ENCODE measurements around the gene HOXD1. TPM values are rescaled to one million over a fixed set of nuclear protein-coding genes. Genes with fewer than 3 reads are reported as not detected.

HOXD1 gene
- total RNA-seq, 4 donors from 2014 or later = 0.44 to 1.8 (median 0.63) TPM; not detected in 1

DNA sequence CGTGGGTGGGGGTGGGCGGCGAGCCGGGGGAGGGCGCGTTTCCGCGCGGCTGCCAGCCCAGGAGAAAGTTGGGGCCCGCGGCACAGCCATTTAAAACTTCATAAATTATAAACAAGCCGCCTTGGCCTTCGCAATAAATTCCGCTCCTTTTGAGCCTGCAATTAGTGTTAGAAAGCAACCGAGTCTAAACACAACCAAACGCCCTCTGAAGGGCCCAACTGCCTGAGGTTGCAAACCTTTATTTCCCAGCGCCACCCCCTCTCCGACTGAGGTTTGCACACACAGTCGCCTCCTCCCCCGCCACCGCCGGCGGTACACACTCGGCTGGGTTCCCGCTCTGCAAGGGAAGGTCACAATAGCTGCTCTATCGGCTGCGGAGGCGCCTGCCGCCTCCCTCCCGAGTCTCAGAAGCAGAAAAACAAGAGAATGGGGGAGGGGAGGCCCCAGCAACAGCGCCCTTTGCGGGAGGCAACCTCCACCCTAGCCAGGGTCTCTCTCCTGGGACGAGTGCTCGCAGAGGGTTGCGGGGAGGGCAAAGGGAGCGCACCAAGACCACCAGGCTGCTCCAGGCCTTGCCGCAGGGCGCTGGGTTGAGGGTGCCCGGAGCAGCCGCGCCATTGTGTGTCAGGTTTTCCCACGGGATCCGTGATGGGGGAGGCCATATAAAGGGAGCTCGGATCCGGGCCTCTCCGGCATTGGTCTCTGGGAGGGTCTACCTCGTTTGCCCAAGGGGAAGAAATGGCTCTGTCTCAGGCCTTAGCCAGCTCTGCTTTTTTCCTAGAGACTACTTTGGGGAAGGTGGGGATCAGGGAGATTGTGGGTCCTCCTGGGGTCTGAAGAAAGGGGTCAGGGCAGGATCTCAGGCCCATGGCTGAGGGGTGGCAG, 13.4 kb upstream of the HOXD1 start:
- H3K27me3 ChIP-seq = peaks cover 3 to 88% of the 10 kb centered on the region in 2 donors
- H3K27ac ChIP-seq = peak overlapping the region in 1 of 4 donors; percentile 17
- no peaks in the 10 kb centered on the region for H3K9me3 ChIP-seq
- no peaks in the 10 kb centered on the region for H3K36me3 ChIP-seq
- WGBS, 2 donors = 31 to 35% methylated on average over 47 of the region's 47 CpGs
- no peak for DNase-seq (ENCODE audit: low spot score in 2 of 2)
- peak overlapping the region in 1 of 4 donors; percentile 24 for H3K4me3 ChIP-seq
- TF ChIP-seq, protein P1, sequence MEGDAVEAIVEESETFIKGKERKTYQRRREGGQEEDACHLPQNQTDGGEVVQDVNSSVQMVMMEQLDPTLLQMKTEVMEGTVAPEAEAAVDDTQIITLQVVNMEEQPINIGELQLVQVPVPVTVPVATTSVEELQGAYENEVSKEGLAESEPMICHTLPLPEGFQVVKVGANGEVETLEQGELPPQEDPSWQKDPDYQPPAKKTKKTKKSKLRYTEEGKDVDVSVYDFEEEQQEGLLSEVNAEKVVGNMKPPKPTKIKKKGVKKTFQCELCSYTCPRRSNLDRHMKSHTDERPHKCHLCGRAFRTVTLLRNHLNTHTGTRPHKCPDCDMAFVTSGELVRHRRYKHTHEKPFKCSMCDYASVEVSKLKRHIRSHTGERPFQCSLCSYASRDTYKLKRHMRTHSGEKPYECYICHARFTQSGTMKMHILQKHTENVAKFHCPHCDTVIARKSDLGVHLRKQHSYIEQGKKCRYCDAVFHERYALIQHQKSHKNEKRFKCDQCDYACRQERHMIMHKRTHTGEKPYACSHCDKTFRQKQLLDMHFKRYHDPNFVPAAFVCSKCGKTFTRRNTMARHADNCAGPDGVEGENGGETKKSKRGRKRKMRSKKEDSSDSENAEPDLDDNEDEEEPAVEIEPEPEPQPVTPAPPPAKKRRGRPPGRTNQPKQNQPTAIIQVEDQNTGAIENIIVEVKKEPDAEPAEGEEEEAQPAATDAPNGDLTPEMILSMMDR (IDR thresholded peaks at IDR 0.05) = no peak
- TF ChIP-seq POLR2A (IDR thresholded peaks at IDR 0.05) (no peak), EP300 (IDR thresholded peaks at IDR 0.05) (peak in 1 of 2 donors; percentile 23)
- peaks cover 0 to 36% (median 3%) of the 10 kb centered on the region in 4 donors for H3K4me1 ChIP-seq

DNA sequence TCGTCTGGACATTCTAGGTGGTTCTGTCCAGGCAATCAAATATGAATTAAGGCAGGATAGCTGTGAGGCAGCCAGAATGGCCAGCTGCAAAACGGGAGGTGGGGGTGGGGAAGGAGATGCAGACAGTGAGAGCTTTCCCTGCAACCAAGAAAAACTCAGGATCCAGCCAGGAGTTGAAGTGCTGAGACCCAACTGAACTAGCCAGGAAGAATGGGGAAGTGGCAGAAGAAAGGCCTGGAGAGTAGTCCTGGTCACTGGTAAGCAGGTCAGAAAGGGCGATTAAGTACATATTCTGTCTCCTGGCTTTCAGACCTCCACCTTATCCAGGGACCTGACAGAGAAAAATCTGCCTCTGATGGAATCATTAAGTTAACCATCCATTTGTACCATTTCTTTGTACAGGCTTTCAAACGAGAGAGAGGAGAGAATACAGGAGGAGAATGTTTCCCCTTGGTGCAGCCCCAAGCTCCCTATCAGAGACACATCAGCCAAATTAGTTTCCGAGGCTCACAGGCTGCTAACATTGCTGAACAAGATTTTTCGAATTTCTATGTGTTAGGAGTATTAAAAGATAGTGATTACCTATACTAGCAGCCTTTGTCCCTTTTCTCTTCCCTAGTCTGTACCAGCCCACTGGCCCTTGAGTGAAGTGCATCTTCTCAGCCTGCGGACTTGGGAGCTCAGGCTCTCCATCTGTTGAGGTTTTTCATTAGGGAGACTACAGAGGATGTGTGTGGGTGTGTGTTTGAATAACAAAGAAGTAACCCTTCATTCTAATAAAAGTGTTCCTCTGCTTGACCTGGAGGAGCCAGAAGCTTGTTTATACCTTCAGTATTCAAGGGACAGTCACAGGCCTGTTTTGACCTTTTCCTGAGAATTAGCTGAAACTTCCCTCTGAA, 12.5 kb upstream of the HOXD1 start:
- peaks cover 0 to 36% (median 3%) of the 10 kb centered on the region in 4 donors for H3K4me1 ChIP-seq
- no peaks in the 10 kb centered on the region for H3K9me3 ChIP-seq
- H3K36me3 ChIP-seq = no peaks in the 10 kb centered on the region
- DNase-seq (ENCODE audit: low spot score in 2 of 2) = no peak
- 81 to 88% methylated on average over 7 of the region's 7 CpGs for WGBS, 2 donors
- peaks cover 3 to 88% of the 10 kb centered on the region in 2 donors for H3K27me3 ChIP-seq
- no peak overlapping the region for H3K27ac ChIP-seq
- H3K4me3 ChIP-seq = no peak overlapping the region
- TF ChIP-seq EP300 (IDR thresholded peaks at IDR 0.05) = no peak
- TF ChIP-seq, protein P1 (IDR thresholded peaks at IDR 0.05) = no peak
- TF ChIP-seq POLR2A (IDR thresholded peaks at IDR 0.05) = no peak

DNA sequence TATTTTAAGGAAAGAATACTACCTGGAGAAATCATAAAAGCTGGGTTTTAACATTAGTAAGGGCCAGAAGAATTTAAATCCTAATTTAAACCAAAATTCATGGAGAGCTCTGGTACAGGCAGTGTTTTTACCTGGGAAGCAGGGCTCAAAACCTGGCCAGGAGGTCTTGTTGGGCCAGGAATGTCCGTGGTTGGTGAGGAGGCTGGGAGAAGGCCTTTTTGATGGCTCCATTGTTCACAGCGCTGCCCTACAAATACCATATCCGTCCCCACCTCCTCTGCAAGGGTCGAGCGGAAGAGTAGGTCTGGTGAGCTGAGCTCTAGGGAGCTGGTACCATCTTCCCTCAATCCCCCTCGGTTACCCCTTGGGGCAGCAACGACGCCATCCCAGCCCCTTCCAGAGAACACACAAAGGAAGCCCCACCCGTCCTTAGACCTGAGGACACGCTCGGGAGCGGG, 10.9 kb upstream of the HOXD1 start:
- Histone ChIP-seq H3K27ac (peak overlapping the region in 1 of 4 donors; percentile 48), H3K27me3 (peaks cover 3 to 77% of the 10 kb centered on the region in 2 donors), H3K4me1 (peaks cover 0 to 29% (median 3%) of the 10 kb centered on the region in 4 donors), H3K4me3 (peak overlapping the region in 3 of 4 donors; percentile 5 to 40 (median 23)), H3K9me3 (no peaks in the 10 kb centered on the region), H3K36me3 (no peaks in the 10 kb centered on the region)
- TF ChIP-seq, protein P1 (IDR thresholded peaks at IDR 0.05) = no peak
- TF ChIP-seq EP300 (IDR thresholded peaks at IDR 0.05) (no peak), POLR2A (IDR thresholded peaks at IDR 0.05) (no peak)
- no peak for DNase-seq (ENCODE audit: low spot score in 2 of 2)
- WGBS, 2 donors = 16 to 29% methylated on average over 9 to 12 of the region's 12 CpGs

DNA sequence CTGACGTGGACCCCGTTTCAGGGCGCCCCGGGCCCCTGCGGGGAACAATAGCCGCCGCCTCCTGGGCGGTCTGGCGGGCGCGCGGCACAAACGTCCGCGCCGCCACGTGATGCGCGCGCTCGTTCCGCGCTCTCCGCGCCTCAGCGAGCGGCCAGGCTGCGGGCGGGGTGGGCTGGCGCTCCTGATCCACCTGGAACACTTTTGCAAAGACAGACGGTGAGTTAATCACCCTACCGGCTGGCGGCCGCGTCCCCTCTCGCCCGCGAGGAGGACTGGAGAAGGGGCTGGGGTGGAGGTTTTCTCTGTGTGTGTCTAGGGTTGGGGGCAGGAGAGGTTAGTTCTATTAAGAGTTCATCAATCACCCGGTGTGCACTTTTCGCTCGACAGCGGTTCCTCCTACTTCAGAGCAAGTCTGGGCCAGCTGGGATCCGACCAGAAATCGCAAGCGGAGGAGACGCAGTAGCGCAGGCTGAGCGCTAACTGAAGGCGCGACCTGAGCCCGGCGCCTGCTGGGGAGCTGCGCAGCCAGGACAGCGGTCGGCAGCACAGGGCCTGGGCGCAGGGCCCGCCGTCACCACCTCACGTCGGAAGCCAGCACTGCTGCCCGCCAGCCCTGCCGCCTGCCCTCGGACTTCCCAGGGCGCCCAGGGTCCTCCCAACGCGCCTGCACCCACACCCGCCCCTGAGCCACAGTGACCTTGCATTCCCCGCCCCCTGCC, 10.3 kb upstream of the HOXD1 start:
- TF ChIP-seq, protein P1 (IDR thresholded peaks at IDR 0.05) = no peak
- no peak for TF ChIP-seq EP300 (IDR thresholded peaks at IDR 0.05)
- TF ChIP-seq POLR2A (IDR thresholded peaks at IDR 0.05) = no peak
- DNase-seq (ENCODE audit: low spot score in 2 of 2) = no peak
- Histone ChIP-seq H3K36me3 (no peaks in the 10 kb centered on the region), H3K4me3 (peak overlapping the region in 3 of 4 donors; percentile 5 to 40 (median 23)), H3K27ac (peak overlapping the region in 1 of 4 donors; percentile 48), H3K4me1 (peaks cover 0 to 29% (median 3%) of the 10 kb centered on the region in 4 donors), H3K9me3 (no peaks in the 10 kb centered on the region), H3K27me3 (peaks cover 3 to 73% of the 10 kb centered on the region in 2 donors)
- WGBS, 2 donors = 2 to 8% methylated on average over 48 to 58 of the region's 68 CpGs

All from tibial nerve (tissue), 4 donors.